Cardiac fibroblast (primary cell): ENCODE results near the gene CCT6A.
"Not testable (repeated sequence)": the region's sequence is repeated elsewhere in the genome, so short reads cannot be mapped to it uniquely, and the experiment has no call there.

Experiments
- DNase-seq, 2 donors: peaks; one replicate each; pipeline versions ENCODE4 v3.0.0 to v3.0.0-alpha.2; 2010; ENCODE audit warnings: low read depth in 2 of 2
- H3K4me3 ChIP-seq, 2 donors: replicated peaks in 1 of 2; 1 replicate in 1 of 2; 2 replicates in 1 of 2; pipeline ENCODE4 v1.5.1; 2011; ENCODE audit warnings: low read depth in 2 of 2, low read length in 2 of 2, mild to moderate bottlenecking in 2 of 2, moderate library complexity in 1 of 2
- TF ChIP-seq, protein P1 (sequence below): IDR thresholded peaks from one replicate; pipeline ENCODE4 v1.5.1; 2011; ENCODE audit warnings: low read depth, mild to moderate bottlenecking, low read length, inconsistent platforms

CCT6A gene

DNA sequence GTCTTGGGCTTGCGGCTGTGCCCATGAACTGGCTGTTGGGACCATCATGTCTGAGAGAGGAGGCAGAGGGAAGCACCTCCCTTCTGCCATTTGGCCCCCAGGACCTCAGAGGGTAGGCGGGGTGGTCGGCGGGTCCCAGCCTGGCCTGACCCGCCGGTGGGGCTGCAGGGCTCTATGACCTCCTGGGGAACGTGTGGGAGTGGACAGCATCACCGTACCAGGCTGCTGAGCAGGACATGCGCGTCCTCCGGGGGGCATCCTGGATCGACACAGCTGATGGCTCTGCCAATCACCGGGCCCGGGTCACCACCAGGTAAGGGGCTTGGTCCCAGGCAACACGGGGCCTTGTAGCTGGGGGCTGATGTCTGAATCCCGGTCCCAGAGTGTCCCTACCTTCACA lies 26.6 kb downstream of the CCT6A start:
- TF ChIP-seq, protein P1, sequence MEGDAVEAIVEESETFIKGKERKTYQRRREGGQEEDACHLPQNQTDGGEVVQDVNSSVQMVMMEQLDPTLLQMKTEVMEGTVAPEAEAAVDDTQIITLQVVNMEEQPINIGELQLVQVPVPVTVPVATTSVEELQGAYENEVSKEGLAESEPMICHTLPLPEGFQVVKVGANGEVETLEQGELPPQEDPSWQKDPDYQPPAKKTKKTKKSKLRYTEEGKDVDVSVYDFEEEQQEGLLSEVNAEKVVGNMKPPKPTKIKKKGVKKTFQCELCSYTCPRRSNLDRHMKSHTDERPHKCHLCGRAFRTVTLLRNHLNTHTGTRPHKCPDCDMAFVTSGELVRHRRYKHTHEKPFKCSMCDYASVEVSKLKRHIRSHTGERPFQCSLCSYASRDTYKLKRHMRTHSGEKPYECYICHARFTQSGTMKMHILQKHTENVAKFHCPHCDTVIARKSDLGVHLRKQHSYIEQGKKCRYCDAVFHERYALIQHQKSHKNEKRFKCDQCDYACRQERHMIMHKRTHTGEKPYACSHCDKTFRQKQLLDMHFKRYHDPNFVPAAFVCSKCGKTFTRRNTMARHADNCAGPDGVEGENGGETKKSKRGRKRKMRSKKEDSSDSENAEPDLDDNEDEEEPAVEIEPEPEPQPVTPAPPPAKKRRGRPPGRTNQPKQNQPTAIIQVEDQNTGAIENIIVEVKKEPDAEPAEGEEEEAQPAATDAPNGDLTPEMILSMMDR: no peak
- H3K4me3 ChIP-seq: no peak overlapping the region
- no peak for DNase-seq

- no peak overlapping the region for H3K4me3 ChIP-seq
- TF ChIP-seq, protein P1: peak; percentile 94
- DNase-seq: peak; percentile 79 to 84
Measured at GRCh38 chr7:56079450-56080185, 28.1 kb downstream of the CCT6A start.

DNA sequence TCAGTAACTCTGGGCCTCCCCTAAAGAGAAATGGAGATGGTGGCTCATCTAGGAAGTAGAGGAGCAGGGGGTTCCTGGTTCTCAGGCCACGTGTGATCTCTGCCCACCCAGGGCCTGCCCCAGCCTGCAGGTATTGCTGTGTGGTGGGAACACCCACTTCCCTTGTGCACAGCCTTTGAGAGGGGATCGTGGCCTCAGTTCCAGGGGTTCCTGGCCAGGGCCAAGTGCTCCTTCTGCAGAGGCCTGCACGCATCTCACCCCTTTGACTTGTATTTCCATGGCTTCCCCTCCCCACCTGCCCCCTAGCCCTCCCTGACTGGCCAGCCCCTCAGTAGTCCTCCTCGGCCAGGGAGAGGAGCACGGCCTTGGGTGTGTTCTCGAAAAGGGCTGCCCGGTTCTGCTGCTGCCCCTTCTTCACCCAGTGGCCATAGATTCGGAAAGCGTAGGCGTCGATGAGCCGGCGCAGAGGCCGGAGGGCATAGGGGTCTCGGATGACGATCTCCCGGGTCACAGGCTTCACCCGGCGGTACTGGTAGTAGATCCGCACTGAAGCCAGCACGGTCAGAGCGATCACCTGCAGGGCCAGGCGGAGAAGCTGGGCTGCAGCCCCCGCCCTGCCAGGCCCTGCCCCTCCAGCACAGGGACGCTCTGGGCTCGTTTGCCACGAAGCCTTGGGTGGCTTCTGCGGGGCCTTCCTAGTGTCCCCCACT lies 29.3 kb downstream of the CCT6A start:
- not testable (repeated sequence) for DNase-seq, H3K4me3 ChIP-seq

DNA sequence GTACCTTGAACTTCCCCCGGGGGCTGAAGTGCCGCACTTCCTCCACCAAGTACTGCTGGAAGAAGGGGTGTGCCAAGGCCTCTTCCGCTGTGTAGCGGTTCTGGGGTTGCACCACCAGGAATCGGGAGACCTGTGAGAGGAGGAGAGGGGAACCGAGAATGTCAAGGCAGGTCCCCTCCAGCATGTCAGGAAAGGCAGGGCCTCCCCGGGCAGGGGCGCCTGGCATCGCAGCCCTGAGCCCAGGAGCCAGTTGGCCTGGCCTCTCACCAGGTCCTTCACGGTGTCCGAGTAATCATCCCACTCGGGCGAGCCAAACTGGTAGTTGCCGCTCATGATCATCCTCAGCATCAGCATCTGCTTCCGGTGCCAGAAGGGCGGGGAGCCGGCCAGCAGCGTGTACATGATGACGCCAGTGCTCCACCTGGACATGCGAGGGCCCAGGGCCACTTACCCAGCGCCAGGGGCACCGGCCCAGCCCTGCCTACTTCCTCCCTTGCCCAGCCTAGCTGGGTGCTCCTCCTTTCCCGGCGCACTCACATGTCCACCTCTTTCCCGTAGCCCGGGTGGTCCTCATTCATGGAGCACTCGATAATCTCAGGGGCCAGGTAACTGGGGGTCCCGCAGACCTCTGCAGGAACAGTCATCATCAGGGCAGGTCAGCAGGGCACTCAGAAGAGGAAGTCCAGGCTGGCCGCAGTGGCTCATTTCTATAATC lies 30.2 kb downstream of the CCT6A start:
- H3K4me3 ChIP-seq: no peak overlapping the region
- TF ChIP-seq, protein P1: no peak
- no peak for DNase-seq

- no peak overlapping the region for H3K4me3 ChIP-seq
- DNase-seq: no peak
- TF ChIP-seq, protein P1: no peak
Measured at GRCh38 chr7:56083150-56083785, 31.7 kb downstream of the CCT6A start.

DNA sequence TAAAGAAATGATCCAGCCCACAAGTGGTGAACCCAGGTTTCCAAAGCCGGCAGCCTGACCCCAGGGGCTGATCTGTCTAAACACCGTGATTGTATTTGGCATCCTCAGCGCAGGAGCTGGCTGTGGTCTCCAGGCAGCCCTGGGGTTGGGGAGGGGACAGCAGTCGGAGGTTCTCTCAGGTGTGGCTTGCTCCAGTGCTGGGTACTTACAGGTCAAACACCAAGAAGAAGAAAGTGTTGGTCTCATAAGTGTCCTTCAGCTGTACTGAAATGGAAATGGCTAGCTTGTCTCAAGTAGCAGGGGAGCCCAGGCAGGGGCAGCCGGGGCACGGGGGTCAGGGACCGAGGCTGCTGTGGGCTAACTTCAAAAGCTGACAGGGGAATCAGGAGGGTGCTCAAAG lies 35.2 kb downstream of the CCT6A start:
- TF ChIP-seq, protein P1: no peak
- DNase-seq: no peak
- no peak overlapping the region for H3K4me3 ChIP-seq
